GM18861 (cell line): Measurements from ENCODE around the gene KIF1A.
"Not testable (repeated sequence)": the region's sequence is repeated elsewhere in the genome, so short reads cannot be mapped to it uniquely, and the experiment has no call there.

Experiments
- ATAC-seq: cut with Tn5 transposase; IDR thresholded peaks from one replicate; pipeline ENCODE4 v1.9.1; 2021; ENCODE audit not compliant: unreplicated experiment

Gene KIF1A

GRCh38 chr2:240687741-240688552 is 132.1 kb downstream of the KIF1A start:
- no peak for ATAC-seq

GRCh38 chr2:240687045-240687740 is 132.8 kb downstream of the KIF1A start:
- ATAC-seq = no peak

- no peak for ATAC-seq
Observed at GRCh38 chr2:240686460-240686859, 133.6 kb downstream of the KIF1A start.

- ATAC-seq = no peak
Observed at GRCh38 chr2:240685771-240686371, 134.1 kb downstream of the KIF1A start.

GRCh38 chr2:240683980-240684728 is 135.9 kb downstream of the KIF1A start:
- not testable (repeated sequence) for ATAC-seq

- not testable (repeated sequence) for ATAC-seq
Observed at GRCh38 chr2:240683329-240683979, 136.6 kb downstream of the KIF1A start.

GRCh38 chr2:240682431-240683224 is 137.4 kb downstream of the KIF1A start, which contains the start of gene AQP12B:
AQP12B (minus strand) TSS chr2:240682885; CDS start chr2:240682837, 48 bp downstream.
- ATAC-seq = not testable (repeated sequence)

GRCh38 chr2:240680185-240680584 is 139.8 kb downstream of the KIF1A start:
- ATAC-seq = not testable (repeated sequence)

- ATAC-seq = not testable (repeated sequence)
Observed at GRCh38 chr2:240678909-240679308, 141.1 kb downstream of the KIF1A start.

- ATAC-seq = not testable (repeated sequence)
Observed at GRCh38 chr2:240678043-240678442, 142.0 kb downstream of the KIF1A start.

- not testable (repeated sequence) for ATAC-seq
Observed at GRCh38 chr2:240675345-240675744, 144.7 kb downstream of the KIF1A start.

- ATAC-seq = not testable (repeated sequence)
Observed at GRCh38 chr2:240674461-240675184, 145.4 kb downstream of the KIF1A start.

- no peak for ATAC-seq
Observed at GRCh38 chr2:240672701-240673190, 147.3 kb downstream of the KIF1A start.

GRCh38 chr2:240672076-240672700 is 147.8 kb downstream of the KIF1A start:
- no peak for ATAC-seq

GRCh38 chr2:240670950-240671349 is 149.1 kb downstream of the KIF1A start:
- no peak for ATAC-seq

GRCh38 chr2:240670402-240670801 is 149.6 kb downstream of the KIF1A start:
- no peak for ATAC-seq

GRCh38 chr2:240664622-240665021 is 155.4 kb downstream of the KIF1A start:
- ATAC-seq = no peak
